Neural progenitor cell (in vitro differentiated cells): ENCODE data around the gene PPP2R2C. TPM values are rescaled to one million over a fixed set of nuclear protein-coding genes. Genes with fewer than 3 reads are reported as not detected.

Source experiments
- DNase-seq: peaks from one replicate; pipeline ENCODE4 v3.0.0-alpha.2; 2016; ENCODE audit warnings: low spot score
- H2AFZ ChIP-seq: fragments of 200-600 bp; sonication (generic); replicated peaks from 2 replicates; pipeline ENCODE4 v1.6.1; 2016; ENCODE audit warnings: antibody characterized with exemption
- H3F3A ChIP-seq: fragments of 200-600 bp; sonication (generic); 2 replicates; pipeline ENCODE4 v1.6.1; 2016; ENCODE audit warnings: antibody characterized with exemption, low read depth
- H3K27ac ChIP-seq: fragments of 200-600 bp; sonication (generic); 2 replicates; pipeline ENCODE4 v1.5.1; 2016; ENCODE audit warnings: mild to moderate bottlenecking
- H3K27me3 ChIP-seq: fragments of 200-600 bp; sonication (generic); 2 replicates; pipeline ENCODE4 v1.6.1; 2016; ENCODE audit warnings: mild to moderate bottlenecking, moderate library complexity
- H3K36me3 ChIP-seq: fragments of 200-600 bp; sonication (generic); 2 replicates; pipeline ENCODE4 v1.5.1; 2016
- H3K4me1 ChIP-seq: fragments of 200-600 bp; sonication (generic); 2 replicates; pipeline ENCODE4 v1.6.1; 2016; ENCODE audit warnings: mixed run types
- H3K4me2 ChIP-seq: fragments of 200-600 bp; sonication (generic); 2 replicates; pipeline ENCODE4 v1.6.1; 2016
- H3K4me3 ChIP-seq: fragments of 200-600 bp; sonication (generic); 2 replicates; pipeline ENCODE4 v1.5.1; 2016
- H3K79me2 ChIP-seq: fragments of 200-600 bp; sonication (generic); 2 replicates; pipeline ENCODE4 v1.6.1; 2016; ENCODE audit warnings: low read depth
- H3K9ac ChIP-seq: fragments of 200-600 bp; sonication (generic); 2 replicates; pipeline ENCODE4 v1.6.1; 2016
- H3K9me3 ChIP-seq: fragments of 200-600 bp; sonication (generic); 2 replicates; pipeline ENCODE4 v1.5.1; 2016; ENCODE audit warnings: low read depth
- H4K20me1 ChIP-seq: fragments of 200-600 bp; sonication (generic); 2 replicates; pipeline ENCODE4 v1.6.1; 2016; ENCODE audit warnings: low read depth
- H3K27ac Mint-ChIP-seq: 3 replicates; pipeline ENCODE4 v1.8.0; 2021; ENCODE audit warnings: mixed read lengths
- H3K27me3 Mint-ChIP-seq: 2 replicates; pipeline ENCODE4 v1.8.0; 2022; ENCODE audit warnings: low read depth, mild to moderate bottlenecking, inconsistent platforms, moderate library complexity, mixed read lengths; ENCODE audit not compliant: insufficient read depth
- H3K36me3 Mint-ChIP-seq: 3 replicates; pipeline ENCODE4 v1.8.0; 2021; ENCODE audit warnings: mixed read lengths
- H3K4me1 Mint-ChIP-seq: 3 replicates; pipeline ENCODE4 v1.8.0; 2021; ENCODE audit warnings: mixed read lengths
- H3K4me3 Mint-ChIP-seq: 3 replicates; pipeline ENCODE4 v1.8.0; 2021; ENCODE audit warnings: mild to moderate bottlenecking, moderate library complexity, mixed read lengths
- H3K9me3 Mint-ChIP-seq: 3 replicates; pipeline ENCODE4 v1.8.0; 2020; ENCODE audit warnings: mixed read lengths
- EZH2 ChIP-seq: fragments of 200-600 bp; sonication (generic); IDR thresholded peaks from 2 replicates; pipeline ENCODE4 v1.6.1; 2017; ENCODE audit warnings: antibody characterized with exemption, mild to moderate bottlenecking, moderate library complexity
- EZH2phosphoT487 ChIP-seq: fragments of 200-600 bp; sonication (generic); IDR thresholded peaks from 2 replicates; pipeline ENCODE4 v1.6.1; 2017; ENCODE audit warnings: antibody characterized with exemption
- total RNA-seq: library from RNA; depleted of rRNA; stranded (reverse); fragments of >200 nt; gene quantifications from 2 replicates; pipeline ENCODE4 v1.2.3, GENCODE V29; 2015; ENCODE audit warnings: low replicate concordance
- TF ChIP-seq, protein P1 (sequence below): fragments of 200-600 bp; sonication (generic); IDR thresholded peaks from 2 replicates; pipeline ENCODE4 v1.5.1; 2017; ENCODE audit warnings: antibody characterized with exemption, mild to moderate bottlenecking

Gene PPP2R2C
- total RNA-seq, 1 donor from 2014 or later: 3.5 TPM

DNA sequence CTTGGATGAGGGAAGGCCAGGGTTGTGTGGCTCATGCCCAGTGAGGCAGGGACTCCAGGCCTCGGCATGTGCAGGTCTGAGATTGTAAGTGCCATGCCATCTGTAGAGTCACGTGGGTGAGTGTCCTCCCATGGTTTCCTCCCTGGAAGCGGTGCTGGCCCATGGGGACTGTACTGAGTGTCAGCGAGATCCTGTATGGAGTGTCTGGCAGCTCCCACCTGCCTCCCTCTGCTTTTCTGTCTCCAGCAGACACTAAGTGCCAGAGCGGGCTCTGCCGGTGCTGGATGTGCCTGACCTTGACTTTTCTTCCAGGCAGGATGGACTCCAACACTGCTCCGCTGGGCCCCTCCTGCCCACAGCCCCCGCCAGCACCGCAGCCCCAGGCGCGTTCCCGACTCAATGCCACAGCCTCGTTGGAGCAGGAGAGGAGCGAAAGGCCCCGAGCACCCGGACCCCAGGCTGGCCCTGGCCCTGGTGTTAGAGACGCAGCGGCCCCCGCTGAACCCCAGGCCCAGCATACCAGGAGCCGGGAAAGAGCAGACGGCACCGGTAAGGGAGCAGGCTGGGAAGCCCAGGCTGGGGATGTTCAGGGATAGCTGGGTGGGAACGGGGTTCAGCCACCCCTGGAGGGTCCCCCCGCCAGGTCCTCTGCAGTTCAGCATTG is 195.1 kb downstream of the PPP2R2C start:
- Histone ChIP-seq H3K36me3 (no peaks in the 10 kb centered on the region), H3K4me3 (no peak overlapping the region), H3K4me1 (no peaks in the 10 kb centered on the region), H2AFZ (no peak overlapping the region), H4K20me1 (peaks cover 25% of the 10 kb centered on the region), H3K4me2 (no peak overlapping the region), H3K9me3 (no peaks in the 10 kb centered on the region), H3K27ac (no peak overlapping the region), H3K27me3 (no peaks in the 10 kb centered on the region), H3K9ac (no peak overlapping the region), H3F3A (no peaks in the 10 kb centered on the region), H3K79me2 (peaks cover 5% of the 10 kb centered on the region)
- no peaks in the 10 kb centered on the region for H3K9me3 Mint-ChIP-seq
- TF ChIP-seq EZH2phosphoT487 (no peak), EZH2 (no peak)
- TF ChIP-seq, protein P1, sequence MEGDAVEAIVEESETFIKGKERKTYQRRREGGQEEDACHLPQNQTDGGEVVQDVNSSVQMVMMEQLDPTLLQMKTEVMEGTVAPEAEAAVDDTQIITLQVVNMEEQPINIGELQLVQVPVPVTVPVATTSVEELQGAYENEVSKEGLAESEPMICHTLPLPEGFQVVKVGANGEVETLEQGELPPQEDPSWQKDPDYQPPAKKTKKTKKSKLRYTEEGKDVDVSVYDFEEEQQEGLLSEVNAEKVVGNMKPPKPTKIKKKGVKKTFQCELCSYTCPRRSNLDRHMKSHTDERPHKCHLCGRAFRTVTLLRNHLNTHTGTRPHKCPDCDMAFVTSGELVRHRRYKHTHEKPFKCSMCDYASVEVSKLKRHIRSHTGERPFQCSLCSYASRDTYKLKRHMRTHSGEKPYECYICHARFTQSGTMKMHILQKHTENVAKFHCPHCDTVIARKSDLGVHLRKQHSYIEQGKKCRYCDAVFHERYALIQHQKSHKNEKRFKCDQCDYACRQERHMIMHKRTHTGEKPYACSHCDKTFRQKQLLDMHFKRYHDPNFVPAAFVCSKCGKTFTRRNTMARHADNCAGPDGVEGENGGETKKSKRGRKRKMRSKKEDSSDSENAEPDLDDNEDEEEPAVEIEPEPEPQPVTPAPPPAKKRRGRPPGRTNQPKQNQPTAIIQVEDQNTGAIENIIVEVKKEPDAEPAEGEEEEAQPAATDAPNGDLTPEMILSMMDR: no peak
- no peak for DNase-seq
- H3K27me3 Mint-ChIP-seq: peaks cover 5% of the 10 kb centered on the region
- H3K36me3 Mint-ChIP-seq: peaks cover 2% of the 10 kb centered on the region
- peaks cover 45% of the 10 kb centered on the region for H3K4me1 Mint-ChIP-seq
- no peak overlapping the region for H3K4me3 Mint-ChIP-seq
- H3K27ac Mint-ChIP-seq: peak overlapping the region; percentile 95

DNA sequence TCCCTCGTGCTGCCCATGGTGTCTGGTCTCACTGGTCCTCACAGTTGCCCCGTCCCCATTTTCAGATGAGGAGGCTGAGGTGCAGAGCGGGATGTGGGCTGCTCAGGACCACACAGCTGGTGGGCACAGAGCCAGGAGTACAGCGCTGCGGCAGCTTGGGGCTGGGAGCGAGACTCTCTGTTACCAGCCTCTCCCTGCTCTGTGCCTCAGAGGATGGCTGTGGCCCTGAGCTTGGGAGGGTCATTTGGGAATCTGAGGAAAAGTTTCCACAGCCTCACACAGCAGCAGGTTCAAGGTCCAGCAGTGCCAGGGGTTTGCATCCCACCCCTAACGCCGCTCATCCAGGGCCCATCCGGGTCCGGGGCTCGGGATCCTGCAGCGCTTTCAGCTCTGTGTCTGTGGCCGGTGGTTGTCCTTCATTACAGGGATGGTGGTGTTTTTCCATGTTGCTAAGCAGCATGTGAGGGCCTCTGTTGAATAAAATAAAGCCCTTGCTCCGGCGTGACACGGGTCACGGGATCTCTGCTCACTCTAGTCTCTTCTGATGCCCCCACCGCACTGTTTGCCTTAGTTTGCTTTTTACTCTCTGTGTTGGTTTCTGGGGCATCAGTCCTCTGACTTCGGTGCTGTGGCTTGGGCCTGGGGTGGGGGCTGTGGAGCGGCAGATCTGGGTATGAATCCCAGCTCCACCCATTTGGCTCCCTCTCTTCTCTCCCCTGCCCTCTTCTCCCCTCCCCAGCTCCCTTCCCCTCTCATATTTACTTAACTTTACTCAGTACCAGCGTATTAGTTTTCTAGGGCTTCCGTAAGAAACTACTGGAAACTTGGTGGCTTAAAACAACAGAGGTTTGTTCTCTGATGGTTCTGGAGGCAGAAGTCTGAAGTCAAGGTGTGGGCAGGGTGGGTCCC is 196.3 kb downstream of the PPP2R2C start:
- Histone ChIP-seq H2AFZ (no peak overlapping the region), H3K27ac (no peak overlapping the region), H3K4me3 (no peak overlapping the region), H3K36me3 (no peaks in the 10 kb centered on the region), H3F3A (no peaks in the 10 kb centered on the region), H4K20me1 (peaks cover 36% of the 10 kb centered on the region), H3K4me1 (no peaks in the 10 kb centered on the region), H3K9me3 (no peaks in the 10 kb centered on the region), H3K4me2 (no peak overlapping the region), H3K79me2 (peaks cover 5% of the 10 kb centered on the region), H3K27me3 (no peaks in the 10 kb centered on the region), H3K9ac (no peak overlapping the region)
- H3K4me3 Mint-ChIP-seq: peak overlapping the region; percentile 38
- DNase-seq: no peak
- TF ChIP-seq EZH2 (no peak), EZH2phosphoT487 (no peak)
- TF ChIP-seq, protein P1: no peak
- peaks cover 5% of the 10 kb centered on the region for H3K27me3 Mint-ChIP-seq
- H3K27ac Mint-ChIP-seq: peak overlapping the region; percentile 95
- peaks cover 51% of the 10 kb centered on the region for H3K4me1 Mint-ChIP-seq
- no peaks in the 10 kb centered on the region for H3K9me3 Mint-ChIP-seq
- H3K36me3 Mint-ChIP-seq: peaks cover 2% of the 10 kb centered on the region

DNA sequence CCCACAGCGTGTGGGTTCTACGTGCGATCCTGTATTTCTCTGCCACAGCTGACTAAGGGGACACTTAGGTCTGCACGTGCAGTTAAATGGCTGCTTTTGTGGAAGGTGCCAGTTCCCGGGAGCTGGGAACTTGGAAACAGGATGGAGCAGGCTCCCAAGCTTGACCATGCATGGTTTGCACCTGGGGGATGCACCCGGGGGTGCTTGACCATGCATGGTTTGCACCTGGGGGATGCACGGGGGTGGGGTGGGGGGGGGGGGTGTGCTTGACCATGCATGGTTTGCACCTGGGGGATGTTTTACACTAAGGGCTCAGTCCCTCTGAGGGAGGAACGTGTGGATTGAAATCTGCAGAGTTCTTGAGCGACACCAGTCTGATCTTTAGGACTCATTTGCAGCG is 197.1 kb downstream of the PPP2R2C start:
- Mint-ChIP-seq H3K27ac (peak overlapping the region; percentile 86), H3K27me3 (peaks cover 2% of the 10 kb centered on the region), H3K36me3 (peaks cover 4% of the 10 kb centered on the region), H3K4me3 (peak overlapping the region; percentile 66), H3K4me1 (peaks cover 55% of the 10 kb centered on the region), H3K9me3 (no peaks in the 10 kb centered on the region)
- Histone ChIP-seq H3K27me3 (no peaks in the 10 kb centered on the region), H3K79me2 (peaks cover 5% of the 10 kb centered on the region), H3K4me3 (no peak overlapping the region), H3K9ac (no peak overlapping the region), H3K9me3 (no peaks in the 10 kb centered on the region), H3F3A (no peaks in the 10 kb centered on the region), H3K4me1 (no peaks in the 10 kb centered on the region), H3K27ac (no peak overlapping the region), H4K20me1 (peaks cover 43% of the 10 kb centered on the region), H3K4me2 (no peak overlapping the region), H2AFZ (no peak overlapping the region), H3K36me3 (no peaks in the 10 kb centered on the region)
- TF ChIP-seq, protein P1: no peak
- TF ChIP-seq EZH2 (no peak), EZH2phosphoT487 (no peak)
- no peak for DNase-seq
